Measurements from ENCODE around the gene ERC1. TPM values are rescaled to one million over a fixed set of nuclear protein-coding genes. Genes with fewer than 3 reads are reported as not detected.
"Not testable (repeated sequence)": the region's sequence is repeated elsewhere in the genome, so short reads cannot be mapped to it uniquely, and the experiment has no call there.

The ERC1 gene
- total RNA-seq, 1 donor from 2014 or later, result 82.2 TPM

- H3K9me3 Mint-ChIP-seq (ENCODE audit: unreplicated experiment), result peaks cover 5% of the 10 kb centered on the region
- no peak overlapping the region for H3K4me3 Mint-ChIP-seq (ENCODE audit: unreplicated experiment)
- no peak for DNase-seq
- H3K27me3 Mint-ChIP-seq (ENCODE audit: unreplicated experiment), result peaks cover 3% of the 10 kb centered on the region
- H3K36me3 Mint-ChIP-seq (ENCODE audit: unreplicated experiment), result no peaks in the 10 kb centered on the region
- H3K4me1 Mint-ChIP-seq (ENCODE audit: low read depth, unreplicated experiment), result peaks cover 22% of the 10 kb centered on the region
- TF ChIP-seq CTCF (IDR thresholded peaks at IDR 0.05; ENCODE audit: partially characterized antibody, unreplicated experiment), result no peak
- no peak overlapping the region for H3K27ac Mint-ChIP-seq (ENCODE audit: unreplicated experiment)
Measured at GRCh38 chr12:1044696-1045095, 53.7 kb downstream of the ERC1 start.

GRCh38 chr12:1046727-1047126 lies 55.7 kb downstream of the ERC1 start:
- H3K9me3 Mint-ChIP-seq (ENCODE audit: unreplicated experiment), result peaks cover 5% of the 10 kb centered on the region
- H3K36me3 Mint-ChIP-seq (ENCODE audit: unreplicated experiment), result no peaks in the 10 kb centered on the region
- H3K27me3 Mint-ChIP-seq (ENCODE audit: unreplicated experiment), result peaks cover 3% of the 10 kb centered on the region
- H3K4me3 Mint-ChIP-seq (ENCODE audit: unreplicated experiment), result no peak overlapping the region
- peaks cover 23% of the 10 kb centered on the region for H3K4me1 Mint-ChIP-seq (ENCODE audit: low read depth, unreplicated experiment)
- no peak for DNase-seq
- peak overlapping the region; percentile 18 for H3K27ac Mint-ChIP-seq (ENCODE audit: unreplicated experiment)
- TF ChIP-seq CTCF (IDR thresholded peaks at IDR 0.05; ENCODE audit: partially characterized antibody, unreplicated experiment), result no peak

- no peaks in the 10 kb centered on the region for H3K36me3 Mint-ChIP-seq (ENCODE audit: unreplicated experiment)
- H3K27ac Mint-ChIP-seq (ENCODE audit: unreplicated experiment), result peak overlapping the region; percentile 99
- H3K9me3 Mint-ChIP-seq (ENCODE audit: unreplicated experiment), result peaks cover 5% of the 10 kb centered on the region
- no peak for DNase-seq
- peak overlapping the region; percentile 85 for H3K4me3 Mint-ChIP-seq (ENCODE audit: unreplicated experiment)
- peaks cover 3% of the 10 kb centered on the region for H3K27me3 Mint-ChIP-seq (ENCODE audit: unreplicated experiment)
- peaks cover 23% of the 10 kb centered on the region for H3K4me1 Mint-ChIP-seq (ENCODE audit: low read depth, unreplicated experiment)
- TF ChIP-seq CTCF (IDR thresholded peaks at IDR 0.05; ENCODE audit: partially characterized antibody, unreplicated experiment), result no peak
Measured at GRCh38 chr12:1047898-1048660, 57.1 kb downstream of the ERC1 start.

- peaks cover 3% of the 10 kb centered on the region for H3K27me3 Mint-ChIP-seq (ENCODE audit: unreplicated experiment)
- H3K4me1 Mint-ChIP-seq (ENCODE audit: low read depth, unreplicated experiment), result peaks cover 34% of the 10 kb centered on the region
- DNase-seq, result no peak
Measured at GRCh38 chr12:1050059-1050707, 59.2 kb downstream of the ERC1 start.

GRCh38 chr12:1051672-1052071 lies 60.6 kb downstream of the ERC1 start:
- DNase-seq; H3K4me3 Mint-ChIP-seq (ENCODE audit: unreplicated experiment): not testable (repeated sequence)
- H3K4me1 Mint-ChIP-seq (ENCODE audit: low read depth, unreplicated experiment), result peaks cover 35% of the 10 kb centered on the region

More at GRCh38 chr12:1050059-1050707, 59.2 kb downstream of the ERC1 start:
- Mint-ChIP-seq H3K27ac (ENCODE audit: unreplicated experiment) (peak overlapping the region; percentile 38), H3K36me3 (ENCODE audit: unreplicated experiment) (no peaks in the 10 kb centered on the region), H3K9me3 (ENCODE audit: unreplicated experiment) (peaks cover 5% of the 10 kb centered on the region), H3K4me3 (ENCODE audit: unreplicated experiment) (no peak overlapping the region)
- TF ChIP-seq CTCF (IDR thresholded peaks at IDR 0.05; ENCODE audit: partially characterized antibody, unreplicated experiment), result no peak

More at GRCh38 chr12:1051672-1052071, 60.6 kb downstream of the ERC1 start:
- H3K27ac Mint-ChIP-seq (ENCODE audit: unreplicated experiment); H3K9me3 Mint-ChIP-seq (ENCODE audit: unreplicated experiment); H3K27me3 Mint-ChIP-seq (ENCODE audit: unreplicated experiment); H3K36me3 Mint-ChIP-seq (ENCODE audit: unreplicated experiment): not testable (repeated sequence)

All from glutamatergic neuron (in vitro differentiated cells).